GM21529 (cell line): ENCODE measurements around the gene THOP1.

Source experiments
- ATAC-seq: cut with Tn5 transposase; IDR thresholded peaks from one replicate; pipeline ENCODE4 v1.9.1; 2021; ENCODE audit not compliant: unreplicated experiment

Gene THOP1

DNA sequence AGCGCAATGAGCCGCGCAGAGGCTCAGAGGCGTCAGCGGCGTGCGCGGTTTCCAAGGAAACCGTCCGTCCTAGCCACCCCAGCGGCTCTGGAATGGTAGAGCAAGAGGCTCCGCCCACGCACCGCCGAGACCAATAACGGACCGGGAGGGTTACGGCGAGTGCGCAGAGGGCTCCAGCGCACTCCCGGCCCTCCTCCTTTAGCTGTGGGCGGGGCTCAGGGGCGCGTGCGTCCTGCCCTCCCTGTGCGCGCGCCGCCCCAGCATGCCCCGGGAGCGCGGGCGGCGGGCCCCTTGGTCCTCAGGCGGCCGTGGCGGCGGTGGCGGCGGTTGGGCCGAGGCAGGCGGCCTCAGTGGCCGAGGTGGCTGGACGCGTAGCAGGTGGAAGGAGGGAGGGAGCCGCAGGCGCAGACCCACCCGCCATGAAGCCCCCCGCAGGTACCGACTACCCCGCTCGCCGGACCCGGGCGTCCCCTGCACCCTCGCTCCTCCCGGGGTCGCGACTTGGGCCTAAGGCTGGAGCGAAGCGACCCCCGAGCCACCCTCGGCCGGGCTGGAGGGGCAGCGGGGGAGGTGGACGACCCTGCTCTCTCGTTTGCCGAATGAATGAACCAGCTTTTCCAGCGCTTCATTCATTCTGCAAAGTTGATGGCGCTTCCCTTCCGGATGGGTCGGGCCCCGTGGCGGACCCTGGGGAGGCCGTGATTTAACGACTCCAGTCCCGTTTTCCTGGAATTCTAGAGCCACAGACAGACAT, at the start of gene THOP1:
Gene THOP1 (plus strand): TSS at position 260 of the 754 bp plus-strand sequence. CDS start 160 bp downstream, at position 420.
- ATAC-seq: peak; percentile 46

DNA sequence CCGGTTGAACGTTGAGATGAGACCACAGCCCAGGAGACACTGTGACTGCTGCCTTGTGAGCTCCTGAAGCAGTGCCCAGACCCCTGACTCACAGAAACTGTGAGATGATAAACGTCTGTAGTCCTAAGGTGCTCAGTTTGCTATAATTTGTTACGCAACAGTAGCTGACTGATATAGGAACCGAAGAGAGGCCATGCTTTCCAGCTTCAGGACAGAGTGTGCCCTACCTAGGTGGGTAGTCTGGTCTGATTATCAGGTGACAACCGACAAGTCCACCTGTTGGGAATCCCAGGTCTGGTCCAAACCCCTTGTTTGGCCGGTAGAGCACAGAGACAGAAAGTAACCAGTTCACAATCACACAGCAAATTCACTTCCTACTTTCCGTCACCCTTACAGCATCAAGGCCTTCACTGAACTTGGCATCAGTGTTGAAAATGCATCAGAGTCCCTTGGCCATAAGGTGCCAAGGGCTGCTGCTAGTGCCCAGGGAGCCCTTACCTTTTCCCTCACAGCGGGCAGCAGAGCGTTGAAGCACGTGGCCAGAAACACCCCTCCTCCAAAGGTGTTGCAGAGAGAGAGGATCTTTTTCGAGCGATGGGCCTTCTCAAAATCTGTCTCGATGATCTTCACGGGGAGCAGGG, 48.6 kb upstream of the THOP1 start:
- ATAC-seq: no peak

DNA sequence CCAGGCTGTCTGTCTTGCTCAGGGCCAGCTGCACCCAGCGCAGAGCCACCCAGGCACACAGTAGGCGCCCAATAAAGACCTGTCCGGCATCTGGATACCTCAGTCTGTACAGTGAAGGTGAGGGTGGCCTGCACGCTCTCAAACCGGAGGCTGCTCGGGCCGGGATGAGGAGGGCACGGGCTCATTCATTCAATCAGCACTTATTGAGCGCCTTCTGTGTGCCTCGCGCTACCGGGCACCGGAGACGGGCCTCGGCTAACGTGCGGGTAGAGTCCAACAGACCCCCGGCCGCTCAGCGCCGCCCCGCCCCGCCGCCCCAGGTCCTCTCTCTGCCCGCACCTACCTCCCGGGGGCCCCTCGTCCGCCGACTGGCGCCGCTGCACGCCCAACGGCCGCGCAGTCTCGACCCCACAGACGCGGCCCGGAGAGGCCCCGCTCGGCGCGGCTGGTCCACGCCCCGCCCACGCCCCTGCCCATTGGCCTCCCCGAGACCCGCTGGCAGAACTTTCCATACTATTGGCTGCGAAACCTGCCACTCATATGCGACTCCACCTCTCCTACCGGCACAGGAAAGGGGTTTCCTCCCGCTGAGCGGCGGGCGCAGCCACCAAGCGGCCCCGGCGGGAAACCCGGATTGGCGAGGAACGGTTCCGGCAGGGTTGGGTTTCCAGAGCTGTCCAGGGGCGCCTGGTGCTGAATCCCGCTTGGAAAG, 45.5 kb upstream of the THOP1 start, which contains the start of gene SLC39A3:
Gene SLC39A3 (minus strand): TSS at position 416 of the 712 bp plus-strand sequence. CDS start 2,760 bp downstream, outside the sequence.
- ATAC-seq: peak; percentile 93

DNA sequence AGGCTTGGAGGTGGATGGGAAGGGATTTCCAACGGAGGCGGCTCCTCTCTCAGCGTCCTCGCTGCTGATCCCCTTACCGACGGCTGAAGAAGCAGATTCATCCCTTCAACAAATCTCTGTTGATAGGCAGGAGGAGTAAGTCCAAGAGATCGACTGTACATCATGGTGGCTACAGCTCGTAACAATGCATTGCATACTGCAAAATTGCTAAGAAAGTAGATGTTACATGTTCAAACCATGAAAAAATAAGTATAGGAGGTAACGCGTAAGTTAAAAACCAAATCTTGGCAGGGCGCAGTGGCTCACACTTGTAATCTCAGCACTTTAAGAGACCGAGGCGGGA, 45.0 kb upstream of the THOP1 start:
- no peak for ATAC-seq

DNA sequence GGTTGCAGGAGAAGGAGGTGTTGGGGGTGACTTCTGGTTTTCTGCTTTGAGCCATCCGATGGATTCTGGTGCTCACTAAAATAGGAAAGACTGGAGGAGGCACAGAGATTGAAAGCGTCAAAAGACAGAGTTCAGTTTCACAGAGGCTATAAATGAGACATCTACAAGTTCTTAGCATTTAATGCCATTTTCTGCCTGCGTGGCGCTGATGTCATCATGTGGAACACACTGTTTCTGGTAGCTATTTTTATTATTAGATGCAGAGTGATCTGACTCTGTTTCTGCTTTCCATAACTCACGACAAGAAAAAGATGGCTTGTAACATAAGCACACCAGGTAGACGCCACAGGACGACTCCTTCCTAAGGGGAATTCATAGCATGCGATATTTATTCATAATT, 42.2 kb upstream of the THOP1 start:
- ATAC-seq: no peak

DNA sequence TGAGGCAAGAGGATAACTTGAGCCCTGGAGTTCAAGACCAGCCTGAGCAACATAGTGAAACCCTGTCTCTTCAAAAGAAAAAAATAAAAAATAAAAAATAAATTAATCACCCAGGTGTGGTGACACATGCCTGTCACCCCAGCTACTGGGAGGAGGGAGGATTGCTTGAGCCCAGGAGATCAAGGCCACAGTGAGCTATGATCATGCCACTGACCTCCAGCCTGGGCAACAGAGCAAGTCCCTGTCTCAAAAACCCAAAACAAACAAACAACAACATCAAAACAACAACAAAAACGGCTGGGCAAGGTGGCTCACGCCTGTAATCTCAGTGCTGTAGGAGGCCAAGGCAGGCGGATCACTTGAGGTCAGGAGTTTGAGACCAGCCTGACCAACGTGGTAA, 41.2 kb upstream of the THOP1 start:
- ATAC-seq: no peak

DNA sequence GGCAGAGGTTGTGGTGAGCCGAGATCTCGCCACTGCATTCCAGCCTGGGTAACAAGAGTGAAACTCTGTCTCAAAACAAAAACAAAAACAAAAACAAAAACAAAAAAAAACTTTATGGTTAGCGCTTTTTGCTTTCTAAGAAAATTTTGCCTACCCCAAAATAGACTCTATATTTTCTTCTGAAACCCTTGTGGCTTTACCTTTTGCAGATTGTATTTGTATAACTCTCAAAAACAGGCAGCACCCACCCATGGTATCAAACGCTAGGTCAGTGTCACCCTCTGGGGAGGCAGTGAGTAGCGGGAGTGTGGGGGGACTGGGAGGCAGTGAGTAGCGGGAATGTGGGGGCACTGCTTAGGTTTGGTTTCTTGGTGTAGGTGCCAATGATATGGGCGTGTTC, 38.0 kb upstream of the THOP1 start:
- no peak for ATAC-seq

DNA sequence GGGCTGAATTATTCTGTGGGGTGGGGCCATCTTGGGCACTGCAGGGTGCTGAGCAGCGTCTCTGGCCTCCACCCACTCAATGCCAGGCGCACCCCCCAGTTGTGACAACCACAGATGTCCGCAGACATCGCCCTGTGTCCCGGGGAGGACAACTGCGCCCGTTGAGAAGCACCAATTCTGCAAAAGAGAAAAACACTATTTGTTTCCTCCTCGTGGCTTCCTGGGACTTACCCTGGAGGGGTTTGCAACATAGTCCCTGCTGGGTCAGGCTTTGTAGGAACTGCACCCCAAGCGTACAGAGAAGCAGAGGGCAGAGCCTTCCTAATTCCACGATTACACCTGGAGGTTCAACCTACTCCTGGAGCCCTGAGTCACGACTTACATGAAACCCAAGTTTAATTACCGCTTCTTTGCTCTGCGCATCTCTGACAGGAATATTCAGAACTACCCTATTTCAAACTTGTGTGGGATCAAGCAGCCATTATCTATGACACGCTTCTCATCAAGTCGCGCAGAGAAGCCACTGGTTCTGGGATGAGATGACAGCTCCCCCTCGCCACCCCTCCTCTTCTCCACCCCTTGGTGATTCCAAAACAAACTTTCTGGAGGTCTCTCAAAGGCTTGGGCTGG, 34.4 kb upstream of the THOP1 start:
- ATAC-seq: no peak

DNA sequence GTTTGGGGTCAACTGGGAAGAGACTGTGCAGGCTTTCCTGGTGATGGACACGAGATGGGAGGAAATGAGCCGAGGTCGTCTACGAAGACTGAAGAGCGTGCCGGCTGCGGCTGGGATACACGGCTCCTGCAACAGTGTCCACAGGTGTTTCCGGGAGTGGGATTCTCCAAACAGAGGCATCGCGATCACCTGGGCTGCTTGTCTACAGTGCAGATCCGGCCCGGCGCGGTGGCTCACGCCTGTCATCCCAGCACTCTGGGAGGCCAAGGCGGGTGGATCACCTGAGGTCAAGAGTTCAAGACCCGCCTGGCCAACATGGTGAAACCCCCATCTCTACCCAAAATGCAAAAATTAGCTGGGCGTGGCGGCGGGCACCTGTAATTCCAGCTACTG, 33.9 kb upstream of the THOP1 start:
- ATAC-seq: no peak

DNA sequence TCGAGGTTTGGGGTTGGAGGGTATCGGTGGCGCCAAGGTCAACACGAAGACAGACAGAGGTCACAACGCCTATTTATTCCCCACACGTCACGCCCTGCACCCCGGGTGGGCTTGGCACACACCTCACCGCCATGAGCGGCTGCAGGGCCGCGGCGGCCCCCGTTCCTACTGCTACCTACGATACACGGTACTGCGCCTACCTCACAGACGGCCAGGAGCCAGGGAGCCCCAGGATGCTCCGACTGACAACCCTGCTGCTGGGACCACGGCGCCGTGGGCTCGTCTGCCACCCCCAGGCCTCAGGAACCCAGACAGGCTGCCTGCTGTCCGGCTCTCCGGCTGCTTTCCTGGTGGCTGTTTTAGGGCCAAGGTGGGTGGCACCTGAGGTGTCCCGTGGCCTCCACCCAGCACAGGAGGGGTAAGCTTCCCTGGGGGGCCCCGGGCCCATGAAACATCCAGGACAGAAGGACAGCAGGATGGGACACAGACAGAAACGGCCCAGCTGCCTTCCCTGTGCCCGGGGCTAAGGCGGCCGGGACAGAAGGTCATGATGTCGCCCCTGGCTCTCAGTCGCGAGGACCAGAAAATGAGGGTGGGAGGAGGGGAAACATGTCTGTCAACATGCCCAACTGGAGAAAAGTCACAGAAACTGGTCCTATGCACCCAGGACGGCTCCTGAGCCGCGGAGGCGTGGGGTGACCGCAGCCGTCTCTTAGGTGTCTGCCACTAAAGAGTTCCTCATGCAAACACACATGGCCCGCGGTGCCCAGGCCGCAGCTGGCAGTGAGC, 30.4 kb upstream of the THOP1 start:
- ATAC-seq: no peak

DNA sequence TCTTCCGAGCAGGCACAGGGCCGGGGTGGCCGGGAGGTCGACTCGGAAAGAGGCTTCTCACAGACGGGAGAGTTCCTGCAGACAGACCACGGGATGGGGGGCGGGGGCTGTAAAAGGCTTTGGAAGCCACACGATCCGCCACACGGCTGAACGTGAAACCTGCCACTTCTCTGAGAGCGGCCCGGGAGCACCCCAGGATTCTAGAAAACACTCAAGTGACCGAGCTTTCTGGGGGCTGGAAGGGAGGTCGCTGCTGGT, 29.9 kb upstream of the THOP1 start:
- ATAC-seq: no peak

DNA sequence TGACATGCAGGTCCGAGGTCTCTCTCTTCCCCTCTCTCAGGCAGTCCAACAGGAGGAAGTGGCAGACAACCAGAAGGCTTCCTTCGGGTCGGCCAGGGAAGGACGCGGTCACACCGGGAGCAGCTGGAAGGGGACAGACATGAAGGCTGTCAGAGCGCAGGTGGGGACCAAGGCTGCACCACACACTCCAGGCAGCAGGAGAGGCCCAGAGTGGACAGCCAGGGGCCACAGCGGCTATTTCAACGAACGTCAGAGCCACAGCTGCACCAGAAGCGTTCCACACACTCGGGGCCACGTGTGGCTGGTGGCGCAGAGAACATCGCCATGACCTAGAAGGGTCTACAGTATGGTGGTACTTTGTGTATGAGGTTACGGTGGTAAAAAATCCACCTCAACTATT, 29.5 kb upstream of the THOP1 start:
- ATAC-seq: no peak

DNA sequence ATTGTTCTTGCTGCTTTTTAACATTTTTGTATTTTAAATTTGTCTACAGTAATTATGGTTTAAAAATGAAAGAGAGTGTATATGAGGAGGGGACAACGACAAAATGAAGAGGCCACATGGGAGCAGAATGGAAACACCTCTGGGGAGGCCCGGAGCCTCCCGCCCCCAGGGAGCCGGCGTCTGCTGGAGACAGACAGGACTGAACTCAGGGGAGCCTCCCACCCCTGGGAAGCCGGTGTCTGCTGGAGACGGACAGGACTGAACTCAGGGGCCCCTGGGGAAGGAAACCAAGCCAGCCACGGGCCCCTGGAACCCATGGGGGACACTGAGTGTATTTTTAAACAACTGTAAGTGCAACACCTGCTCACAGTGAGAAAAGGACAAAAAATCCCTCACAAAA, 28.8 kb upstream of the THOP1 start:
- no peak for ATAC-seq

DNA sequence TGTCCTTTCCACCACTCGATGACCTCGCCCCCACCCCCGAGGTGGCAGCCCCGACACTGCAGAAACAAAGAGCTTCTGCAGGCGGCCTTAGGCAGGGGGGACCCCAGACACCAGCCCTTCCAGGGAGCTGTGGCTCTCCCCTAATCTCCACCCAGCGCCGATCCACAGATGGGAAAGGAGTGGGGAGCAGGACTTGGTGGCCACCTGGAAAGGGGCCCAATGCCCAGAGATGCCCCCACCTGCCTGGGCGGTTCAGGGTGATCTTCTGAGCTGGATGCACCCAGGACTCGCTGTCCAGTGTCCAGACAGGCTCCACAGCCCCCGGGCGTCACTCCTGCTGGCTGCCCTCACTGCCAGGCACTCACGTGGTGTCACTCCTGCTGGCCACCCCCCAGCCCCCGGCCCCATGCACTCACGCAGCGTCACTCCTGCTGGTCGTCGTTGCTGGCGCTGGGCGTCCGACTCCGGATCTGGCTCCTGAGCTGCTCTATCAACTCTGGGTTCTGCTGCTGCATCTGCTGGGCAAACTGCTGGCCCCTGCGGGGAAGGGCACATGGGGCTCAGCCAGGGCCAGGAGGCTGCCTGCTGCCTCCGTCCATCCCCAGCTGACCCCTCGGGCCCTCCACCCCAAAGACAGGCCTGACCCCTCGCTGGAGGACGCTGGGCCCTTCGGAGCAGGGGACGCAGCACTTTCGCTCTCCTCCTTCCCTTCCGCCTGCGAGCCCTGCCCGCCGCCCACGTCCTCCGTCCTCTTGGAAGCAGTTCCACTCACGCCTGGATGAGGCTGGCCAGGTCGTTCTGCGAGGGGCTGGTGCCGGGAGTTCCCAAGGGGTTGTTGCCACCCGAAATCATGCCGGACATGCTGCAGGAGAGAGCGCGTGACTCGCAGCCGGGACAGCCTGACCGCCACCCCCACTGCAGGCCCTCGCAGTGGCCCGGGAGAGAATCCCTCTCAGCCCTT, 28.1 kb upstream of the THOP1 start:
- no peak for ATAC-seq

DNA sequence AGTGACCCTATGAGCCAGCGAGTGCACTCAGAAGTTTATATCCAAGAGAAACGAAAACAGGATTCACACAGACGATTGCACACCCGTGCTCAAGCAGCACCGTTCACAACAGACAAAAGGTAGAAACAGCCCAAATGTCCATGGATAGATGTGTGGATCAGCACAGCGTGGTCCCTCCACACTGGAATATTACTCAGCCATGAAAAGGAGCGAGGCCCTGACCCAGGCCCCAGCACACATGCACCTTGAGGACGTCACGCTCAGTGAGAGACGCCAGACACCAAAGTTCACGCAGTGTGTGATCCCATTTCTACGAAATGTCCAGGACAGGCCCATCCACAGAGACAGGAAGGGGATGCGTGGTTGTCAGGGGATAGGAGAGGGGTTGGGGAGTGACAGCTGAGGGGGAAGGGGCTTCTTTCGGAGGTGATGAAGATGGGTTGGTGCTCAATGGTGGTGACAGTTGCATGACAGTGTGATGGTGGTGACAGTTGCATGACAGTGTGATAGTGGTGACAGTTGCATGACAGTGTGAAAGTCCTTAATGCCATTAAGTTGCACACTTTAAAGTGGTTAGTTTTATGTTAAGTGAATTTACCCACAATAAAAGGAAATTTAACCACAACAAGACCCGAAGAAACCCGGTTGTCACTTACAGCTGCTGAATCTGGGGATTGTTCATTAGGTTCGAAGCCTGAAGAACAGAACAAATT, 26.5 kb upstream of the THOP1 start:
- ATAC-seq: no peak

DNA sequence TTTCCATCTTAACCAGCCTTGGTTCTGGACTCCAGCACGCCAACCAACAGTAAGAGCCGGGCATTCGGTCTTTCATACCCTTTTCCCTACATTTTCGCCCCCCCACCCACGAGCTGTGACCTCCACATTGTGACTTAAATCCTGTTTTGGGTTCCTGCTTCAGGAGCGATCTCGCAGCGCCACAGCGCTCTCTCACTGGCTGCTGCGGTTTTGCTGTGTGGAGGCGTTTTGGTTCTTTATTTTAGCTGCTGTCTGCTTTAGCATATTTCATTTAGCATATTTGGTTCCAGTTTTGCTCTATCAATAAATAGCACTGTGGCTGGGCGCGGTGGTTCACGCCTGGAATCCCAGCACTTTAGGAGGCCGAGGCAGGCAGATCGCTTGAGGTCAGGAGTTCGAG, 25.9 kb upstream of the THOP1 start:
- no peak for ATAC-seq

DNA sequence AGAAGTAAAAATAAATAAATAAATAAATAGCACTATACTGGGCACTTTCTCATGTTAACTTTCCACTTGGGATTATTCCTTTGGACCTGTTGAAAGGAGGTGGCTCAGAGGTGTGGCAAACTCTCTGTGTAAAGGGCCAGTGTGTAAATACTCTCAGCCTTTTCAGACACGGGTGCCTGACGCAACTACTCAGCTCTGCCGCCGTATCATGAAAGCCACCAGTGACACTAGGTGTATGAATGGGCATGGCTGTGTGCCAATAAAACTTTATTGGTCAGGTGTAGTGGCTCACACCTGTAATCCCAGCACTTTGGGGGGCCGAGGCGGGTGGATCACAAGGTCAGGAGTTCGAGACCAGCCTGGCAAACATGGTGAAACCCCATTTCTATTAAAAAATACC, 25.3 kb upstream of the THOP1 start:
- ATAC-seq: no peak

DNA sequence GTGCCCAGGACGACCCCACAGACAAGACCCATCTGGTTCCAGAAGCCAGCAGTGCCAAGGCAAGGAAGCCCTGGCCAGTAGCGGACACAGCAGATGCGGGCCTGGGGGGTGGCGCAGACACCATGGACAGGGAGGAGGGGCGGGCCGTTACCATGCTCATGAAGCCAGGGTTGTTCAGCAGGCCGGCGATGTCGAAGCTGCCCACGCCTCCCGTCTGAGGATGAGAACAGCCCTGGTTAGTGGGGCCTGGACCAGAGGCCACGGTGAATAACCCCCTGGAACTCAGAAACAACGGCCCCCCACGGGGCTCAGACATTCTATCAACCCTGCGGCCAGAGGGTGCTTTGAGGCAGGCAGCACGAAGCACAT, 24.0 kb upstream of the THOP1 start:
- no peak for ATAC-seq
